Inferior parietal cortex (tissue), 1 donor: ENCODE results near the gene UTS2B.

Experiments used
- DNase-seq: peaks from one replicate; pipeline ENCODE4 v3.0.0-alpha.2; 2016; ENCODE audit errors: extremely low spot score

The UTS2B gene

GRCh38 chr3:191238321-191238817 lies 92.0 kb downstream of the UTS2B start:
- no peak for DNase-seq

DNA sequence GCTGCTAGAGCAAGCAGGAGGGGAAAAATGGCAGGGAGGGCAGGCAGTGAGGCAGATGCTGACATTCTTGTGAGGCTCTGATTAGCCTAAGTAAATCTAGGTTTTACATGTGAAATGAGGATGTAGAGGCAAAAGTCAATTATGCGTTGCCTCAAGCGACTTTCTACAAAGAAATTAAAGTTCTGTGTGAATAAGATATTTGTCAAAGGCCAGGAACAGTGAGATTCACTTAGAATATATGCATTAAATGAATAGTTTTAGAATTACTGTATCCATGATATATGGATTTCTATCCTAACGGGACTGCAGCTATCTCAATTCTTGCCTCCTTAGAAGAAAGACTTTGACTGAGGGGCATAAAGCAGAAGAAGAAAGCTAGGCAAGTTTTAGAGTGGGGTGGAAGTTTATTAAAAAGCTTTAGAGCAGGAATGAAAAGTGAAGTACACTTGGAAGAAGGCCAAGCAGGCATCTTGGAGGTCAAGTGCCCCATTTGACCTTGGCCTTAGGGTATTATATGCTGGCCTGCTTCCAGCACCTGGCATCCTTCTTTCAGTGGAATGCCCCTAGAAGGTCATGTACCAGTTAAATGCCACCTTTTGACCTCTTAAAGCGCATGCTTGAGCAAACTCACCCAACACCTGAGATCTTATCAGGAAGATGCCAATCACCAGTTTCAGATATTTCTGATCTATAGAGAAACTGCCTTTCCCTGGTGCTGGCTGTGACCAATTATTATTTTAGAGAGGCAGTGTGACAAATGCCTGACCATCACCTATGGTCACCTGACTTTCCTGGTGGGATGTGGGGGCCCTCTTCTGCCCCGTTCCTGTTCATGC lies 93.1 kb downstream of the UTS2B start:
- DNase-seq: no peak

GRCh38 chr3:191236646-191237045 lies 93.7 kb downstream of the UTS2B start:
- no peak for DNase-seq

DNA sequence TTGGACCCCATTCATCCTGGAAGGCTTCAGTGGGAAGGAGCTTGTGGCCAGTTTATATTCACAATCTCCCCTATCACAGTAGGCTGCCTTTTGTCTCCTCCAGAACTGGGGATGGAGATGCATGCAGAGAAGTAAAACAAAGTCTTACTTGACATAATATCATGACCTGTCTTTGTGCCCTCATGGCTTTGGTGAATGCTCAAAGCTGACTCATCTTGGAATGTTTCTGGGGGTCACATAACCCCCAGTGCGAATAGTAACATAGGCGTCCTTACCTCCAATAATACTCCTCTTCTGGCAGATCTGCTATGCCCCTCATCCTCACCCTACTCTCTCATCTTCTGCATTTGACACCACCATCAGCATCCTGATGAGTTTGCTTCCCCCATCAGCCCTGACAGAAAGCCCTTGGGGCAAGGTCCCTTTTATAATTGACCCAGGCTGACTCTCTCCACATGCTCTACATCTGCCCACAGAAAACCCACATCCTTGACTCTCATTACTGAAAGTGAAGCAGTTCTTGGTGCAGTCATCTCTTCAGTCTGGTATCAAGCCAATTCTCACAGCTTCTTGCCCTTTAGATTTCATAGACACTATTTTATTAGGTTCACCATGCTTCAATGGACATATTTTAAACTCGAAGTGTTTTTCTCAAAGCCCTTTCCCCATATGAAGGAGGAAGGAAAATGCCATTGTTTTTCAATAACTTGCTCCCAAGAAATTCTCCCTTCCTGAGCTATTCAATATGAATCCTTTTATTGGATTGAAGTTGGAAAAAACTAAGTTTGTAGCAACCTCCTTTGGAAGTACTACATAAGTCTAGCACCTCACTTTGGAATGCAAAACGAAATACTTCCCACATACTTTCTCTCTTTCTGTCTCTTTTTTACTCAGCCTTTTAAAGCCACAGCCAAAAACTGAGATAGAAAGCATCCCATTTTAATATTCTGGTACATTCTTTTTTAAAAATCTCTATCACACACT lies 94.7 kb downstream of the UTS2B start:
- no peak for DNase-seq

GRCh38 chr3:191234216-191234615 lies 96.1 kb downstream of the UTS2B start:
- DNase-seq: no peak

GRCh38 chr3:191227541-191227940 lies 102.8 kb downstream of the UTS2B start:
- DNase-seq: no peak

DNA sequence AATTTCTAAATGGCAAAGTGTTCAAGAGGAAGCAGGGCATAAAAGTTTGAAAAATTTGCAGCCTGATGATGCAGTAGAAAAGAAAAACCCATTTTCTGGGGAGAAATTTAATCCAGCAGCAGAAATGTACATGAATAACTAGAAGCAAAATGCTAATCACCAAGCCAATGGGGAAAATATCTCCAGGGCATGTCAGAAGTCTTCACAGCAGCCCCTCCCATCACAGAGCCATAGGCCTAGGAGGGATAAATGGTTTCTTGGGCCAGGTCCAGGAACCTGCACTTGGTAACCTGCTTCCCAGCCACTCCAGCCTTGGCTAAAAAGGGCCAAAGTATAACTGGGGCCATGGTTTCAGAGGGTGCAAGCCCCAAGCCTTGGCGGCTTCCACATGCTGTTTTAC lies 108.7 kb downstream of the UTS2B start:
- DNase-seq: no peak

DNA sequence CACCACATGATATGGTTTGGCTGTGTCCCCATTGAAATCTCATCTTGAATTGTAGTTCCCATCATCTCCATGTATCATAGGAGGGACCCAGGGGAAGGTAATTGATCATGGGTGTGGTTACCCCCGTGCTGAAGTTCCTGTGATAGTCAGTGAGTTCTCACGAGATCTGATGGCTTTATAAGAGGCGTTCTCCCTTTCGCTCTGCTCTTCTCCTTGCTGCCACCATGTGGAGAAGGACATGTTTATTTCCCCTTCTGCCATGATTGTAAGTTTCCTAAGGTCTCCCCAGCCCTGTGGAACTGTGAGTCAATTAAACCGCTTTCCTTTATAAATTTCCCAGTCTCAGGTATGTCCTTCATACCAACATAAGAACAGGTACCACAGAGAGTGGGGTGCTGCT lies 109.4 kb downstream of the UTS2B start:
- no peak for DNase-seq

DNA sequence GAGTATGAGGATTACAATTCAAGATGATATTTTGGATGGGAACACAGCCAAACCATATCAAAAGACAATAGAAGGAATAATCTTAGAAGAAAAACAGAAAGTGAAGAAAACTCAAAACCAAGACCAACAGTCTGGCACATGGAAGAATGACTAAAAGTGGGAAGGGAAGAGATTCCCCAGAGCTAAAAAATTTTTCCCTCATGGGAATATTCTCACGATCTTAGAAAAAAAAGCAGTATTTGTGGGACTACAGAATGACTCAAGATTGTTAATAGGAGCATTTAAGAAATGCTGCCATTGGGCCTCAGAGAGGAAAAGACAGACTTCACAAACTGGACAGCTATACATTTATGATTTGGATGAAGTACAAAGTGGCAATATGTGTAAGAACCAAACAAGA lies 113.0 kb downstream of the UTS2B start:
- DNase-seq: no peak
